ENCODE data around the gene OR4D1.

Gene OR4D1

DNA sequence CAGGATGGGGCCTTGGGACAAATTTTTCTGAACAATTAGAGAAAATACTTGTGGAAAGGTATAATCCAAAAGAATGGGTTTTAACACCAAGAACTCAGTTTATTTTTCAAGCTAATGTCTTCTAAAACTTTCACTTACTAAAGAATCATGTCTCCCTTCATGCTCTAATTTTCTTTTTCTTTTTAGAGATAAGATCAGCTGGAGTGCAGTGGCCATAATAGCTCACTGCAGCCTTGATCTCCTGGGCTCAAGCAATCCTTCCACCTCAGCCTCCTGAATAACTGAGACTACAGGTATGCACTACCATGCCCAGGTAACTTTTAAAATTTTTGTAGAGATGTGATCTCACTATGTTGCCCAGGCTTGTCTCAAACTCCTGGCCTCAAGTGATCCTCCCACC is 5.5 kb downstream of the OR4D1 start:
- no peak for DNase-seq (ENCODE audit: low read depth)

DNA sequence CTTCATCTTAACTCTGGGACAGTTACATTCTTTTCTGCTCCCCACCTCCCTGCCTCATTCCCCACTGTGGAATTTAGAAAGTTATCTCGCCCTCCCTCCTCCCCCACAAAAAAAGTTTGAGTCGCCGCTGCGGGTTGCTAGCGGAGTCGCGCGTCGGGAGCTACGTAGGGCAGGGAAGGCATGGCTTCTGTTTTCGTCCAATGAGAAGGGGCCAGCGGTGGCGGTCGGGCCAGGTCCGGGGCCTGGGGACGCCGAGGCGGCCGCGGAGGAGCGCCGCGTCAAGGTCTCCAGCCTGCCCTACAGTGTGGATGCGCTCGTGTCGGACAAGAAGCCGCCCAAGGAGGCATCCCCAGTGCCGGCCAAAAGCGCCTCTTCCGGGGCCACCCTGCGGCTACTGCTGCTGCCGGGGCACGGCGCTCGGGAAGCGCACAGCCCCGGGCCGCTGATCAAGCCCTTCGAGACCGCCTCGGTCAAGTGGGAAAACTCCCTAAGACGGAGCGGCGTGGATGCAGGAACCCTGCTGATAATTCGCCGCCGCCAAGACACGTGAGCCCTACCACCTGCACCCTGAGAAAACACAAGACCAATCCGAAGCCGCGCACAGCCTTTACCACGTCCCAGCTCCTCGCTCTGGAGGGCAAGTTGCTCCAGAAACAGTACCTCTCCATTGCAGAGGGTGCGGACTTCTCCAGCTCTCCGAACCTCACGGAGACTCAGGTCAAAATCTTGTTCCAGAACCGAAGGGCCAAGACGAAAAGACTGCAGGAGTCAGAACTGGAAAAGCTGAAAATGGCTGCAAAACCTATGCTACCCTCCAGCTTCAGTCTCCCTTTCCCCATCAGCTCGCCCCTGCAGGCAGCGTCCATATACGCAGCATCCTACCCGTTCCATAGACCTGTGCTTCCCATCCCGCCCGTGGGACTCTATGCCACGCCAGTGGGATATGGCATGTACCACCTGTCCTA is 8.9 kb downstream of the OR4D1 start:
- DNase-seq (ENCODE audit: low read depth), result peak; percentile 38

DNA sequence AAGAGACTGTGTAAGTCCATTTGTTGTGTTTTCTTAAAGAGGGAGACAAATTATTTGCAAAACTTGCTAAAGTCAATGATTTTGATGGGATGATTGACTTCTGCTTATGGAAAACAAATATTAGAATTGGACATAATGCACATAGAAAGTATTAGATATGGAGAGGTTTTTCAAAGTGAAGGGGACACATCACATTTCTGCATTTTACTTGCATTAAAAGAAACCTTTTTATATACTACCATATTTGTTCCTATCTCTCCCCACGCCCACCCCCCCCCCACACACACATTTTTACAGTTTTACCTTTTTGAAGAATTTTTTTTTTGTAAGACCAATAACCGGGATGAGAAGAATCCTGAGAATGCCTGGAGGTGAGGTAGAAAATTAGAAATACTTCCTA is 10.0 kb downstream of the OR4D1 start:
- DNase-seq (ENCODE audit: low read depth), result no peak

DNA sequence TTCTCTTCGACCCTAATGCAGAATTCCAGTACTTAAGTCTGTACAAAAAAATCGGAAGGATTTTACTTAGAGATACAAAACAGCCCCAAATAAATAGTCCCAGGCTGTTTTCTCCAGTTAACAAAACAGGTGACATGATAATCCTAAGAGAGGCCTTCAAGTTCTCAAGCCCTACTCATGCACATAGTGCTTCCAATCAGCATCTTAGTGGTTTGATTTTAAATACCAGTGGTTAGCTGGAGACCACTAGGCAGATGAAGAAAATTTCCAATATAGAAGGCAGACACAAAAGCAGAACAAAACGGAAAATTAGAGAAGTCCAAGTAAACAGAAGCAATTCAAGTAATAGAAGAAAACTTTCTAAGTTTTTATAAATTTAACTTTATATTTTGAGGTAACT is 13.4 kb downstream of the OR4D1 start:
- DNase-seq (ENCODE audit: low read depth), result no peak

DNA sequence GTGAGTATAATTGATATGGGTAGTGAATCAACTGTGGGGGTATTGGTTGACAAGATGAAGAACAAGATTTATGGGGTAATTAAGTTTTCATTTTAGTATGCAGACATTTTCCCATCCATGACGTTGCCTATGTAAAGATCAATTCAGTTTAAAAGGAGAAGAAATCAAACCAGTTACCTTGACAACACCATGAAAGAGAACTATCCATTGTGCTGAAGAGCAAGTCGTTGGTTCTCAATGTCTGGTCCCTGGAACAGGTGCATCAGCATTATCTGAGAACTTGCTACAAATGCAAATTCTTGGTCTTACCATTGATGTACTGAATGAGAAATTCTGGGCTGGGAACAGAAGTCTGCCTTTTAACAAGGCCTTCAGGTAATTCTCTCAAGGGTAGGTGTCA is 17.8 kb downstream of the OR4D1 start:
- DNase-seq (ENCODE audit: low read depth), result no peak

DNA sequence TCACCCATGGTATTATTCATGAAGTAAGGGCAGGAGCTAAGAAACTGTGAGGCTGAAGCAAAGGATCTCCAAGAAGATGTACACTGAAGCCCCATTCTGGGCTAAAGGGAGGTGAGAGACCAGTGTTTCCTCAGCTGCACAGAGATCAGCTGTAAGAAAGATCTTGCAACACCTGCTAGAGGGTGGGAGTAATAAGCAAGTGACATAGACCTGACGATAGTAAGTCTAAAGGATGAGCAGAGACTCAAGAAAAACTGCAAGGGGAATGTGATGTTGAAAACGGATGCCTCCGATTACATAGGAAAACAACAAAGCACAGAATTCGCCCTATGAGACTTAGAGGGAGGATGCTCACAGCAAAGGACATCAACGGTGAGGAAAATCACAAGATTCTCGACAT is 18.5 kb downstream of the OR4D1 start, which contains the start of gene OR4D2:
TSS of gene OR4D2 (plus strand) at position 301 of the 400 bp plus-strand sequence. CDS start 2,674 bp downstream, outside the sequence.
- DNase-seq (ENCODE audit: low read depth), result no peak

DNA sequence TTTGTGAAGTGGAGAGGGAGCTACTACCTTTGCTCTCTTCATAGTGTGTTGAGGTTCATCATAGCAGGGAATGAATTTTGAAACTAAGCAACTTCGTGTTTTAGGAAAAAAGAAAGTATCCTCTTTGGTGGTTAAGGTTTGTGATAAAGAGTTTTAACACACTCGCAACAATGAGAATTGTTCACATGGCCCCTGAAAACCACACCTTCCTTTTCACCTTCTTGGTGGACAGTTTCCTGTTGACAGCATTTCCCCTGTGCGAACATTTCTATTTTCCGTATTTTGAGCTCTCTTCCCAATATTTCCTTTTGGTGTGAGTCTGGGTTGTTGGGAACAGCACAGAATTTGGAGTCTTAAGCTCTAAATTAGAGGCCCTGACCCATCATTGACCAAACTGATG is 22.4 kb downstream of the OR4D1 start:
- DNase-seq (ENCODE audit: low read depth), result no peak

DNA sequence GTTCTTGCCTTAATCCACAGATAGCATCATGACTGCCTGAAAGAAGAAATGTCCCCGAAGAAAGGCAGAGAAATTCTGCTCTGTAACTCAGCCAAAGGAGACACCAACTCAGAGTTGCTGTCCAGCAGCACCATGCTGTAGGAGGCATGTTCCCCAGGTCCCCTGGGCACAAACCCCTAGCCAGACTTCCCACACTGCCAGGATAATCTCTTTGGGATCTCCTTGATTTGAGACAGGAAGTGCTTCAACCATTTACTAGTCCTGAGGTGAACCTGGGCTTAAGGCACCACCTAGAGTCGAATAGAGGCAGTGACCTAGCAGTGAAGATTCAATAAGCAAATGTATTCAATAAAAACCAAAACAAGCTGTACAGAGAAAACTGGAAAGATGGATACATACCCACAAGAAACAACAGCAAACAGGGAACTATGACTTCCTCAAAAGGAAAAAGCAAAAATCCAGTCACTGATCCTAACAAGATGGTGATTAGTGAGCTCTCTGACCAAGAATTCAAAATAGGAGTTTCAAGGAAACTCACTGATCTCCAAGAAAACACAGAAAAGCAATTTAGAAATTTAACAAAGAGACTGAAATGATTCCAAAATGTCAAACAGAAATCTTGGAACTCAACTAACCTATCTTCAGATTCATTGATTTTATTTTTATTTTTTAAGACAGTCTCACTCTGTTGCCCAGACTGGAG is 24.3 kb downstream of the OR4D1 start:
- DNase-seq (ENCODE audit: low read depth), result no peak

DNA sequence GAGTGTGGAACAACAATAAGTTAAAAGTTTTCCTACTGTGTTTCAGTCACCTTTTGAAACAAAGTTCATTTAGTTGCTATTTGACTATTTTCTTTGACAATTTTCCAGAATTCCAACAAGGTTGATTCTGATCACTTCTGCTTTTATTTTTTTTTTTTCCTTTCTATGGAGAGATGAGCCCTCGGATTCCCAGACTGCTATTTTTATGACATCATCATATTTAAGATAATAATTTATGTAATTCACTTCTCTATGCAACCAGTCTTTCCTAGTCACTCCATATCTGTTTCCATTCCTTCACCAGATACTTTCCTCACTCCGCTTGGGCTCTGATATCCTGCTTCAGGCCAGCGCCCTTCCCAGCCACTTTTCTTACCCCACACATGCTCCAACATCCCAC is 26.7 kb downstream of the OR4D1 start:
- DNase-seq (ENCODE audit: low read depth), result no peak

DNA sequence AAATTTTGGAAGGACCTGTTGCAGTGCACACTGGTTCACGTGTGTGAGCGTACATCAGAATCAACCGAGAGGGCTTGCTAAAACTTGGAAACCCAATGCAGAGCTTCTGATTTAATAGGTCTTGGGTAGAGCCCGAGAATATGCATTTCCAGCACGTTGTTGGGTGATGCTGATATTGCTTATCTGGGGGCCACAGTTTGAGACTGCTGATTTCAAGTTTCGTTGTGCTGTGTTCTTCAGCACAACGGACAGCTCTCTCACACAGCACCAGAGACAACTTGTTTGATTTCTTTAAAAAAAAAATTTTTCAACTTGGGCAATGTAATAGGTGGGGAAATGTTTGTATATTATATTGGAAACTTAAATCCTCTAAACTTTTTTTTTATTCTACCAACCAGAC is 28.0 kb downstream of the OR4D1 start:
- no peak for DNase-seq (ENCODE audit: low read depth)

DNA sequence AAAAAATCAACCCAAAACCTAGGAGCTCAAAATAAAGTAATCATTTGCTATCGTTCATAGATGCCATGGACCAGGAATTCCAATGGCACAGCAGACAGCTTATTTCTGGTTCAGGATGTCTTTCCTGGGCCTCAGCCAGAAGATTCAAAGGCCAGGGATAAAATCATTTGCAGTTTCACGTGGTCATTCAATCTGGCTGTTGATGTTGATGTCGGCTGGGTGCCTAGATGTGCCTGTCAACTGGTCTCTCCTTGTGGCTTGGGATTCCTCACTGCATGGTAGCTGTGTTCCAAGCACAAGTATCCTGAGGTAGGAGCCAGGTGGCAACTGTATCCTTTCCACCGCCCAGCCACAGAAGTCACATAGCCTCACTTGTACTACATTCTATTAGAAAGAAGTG is 33.6 kb downstream of the OR4D1 start:
- no peak for DNase-seq (ENCODE audit: low read depth)

DNA sequence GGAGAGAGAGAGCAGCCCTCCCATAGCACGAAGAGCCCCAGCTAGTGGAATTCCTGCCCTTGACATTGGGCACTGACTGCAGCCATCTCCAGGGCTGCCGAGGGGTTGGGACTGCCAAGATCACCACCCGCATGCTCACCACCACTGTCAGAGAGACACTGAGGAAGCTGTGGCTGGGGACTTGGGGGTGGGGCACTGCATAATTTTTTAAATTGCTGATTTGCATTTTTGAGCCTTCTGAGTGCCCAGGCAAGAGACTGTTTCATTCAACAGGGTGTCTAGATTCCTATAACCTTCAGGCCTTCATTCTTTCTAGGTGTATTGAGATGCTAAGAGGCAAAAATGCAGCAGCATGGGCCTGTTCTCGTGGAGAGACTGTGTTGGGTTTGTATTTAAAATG is 35.3 kb downstream of the OR4D1 start:
- DNase-seq (ENCODE audit: low read depth), result no peak

DNA sequence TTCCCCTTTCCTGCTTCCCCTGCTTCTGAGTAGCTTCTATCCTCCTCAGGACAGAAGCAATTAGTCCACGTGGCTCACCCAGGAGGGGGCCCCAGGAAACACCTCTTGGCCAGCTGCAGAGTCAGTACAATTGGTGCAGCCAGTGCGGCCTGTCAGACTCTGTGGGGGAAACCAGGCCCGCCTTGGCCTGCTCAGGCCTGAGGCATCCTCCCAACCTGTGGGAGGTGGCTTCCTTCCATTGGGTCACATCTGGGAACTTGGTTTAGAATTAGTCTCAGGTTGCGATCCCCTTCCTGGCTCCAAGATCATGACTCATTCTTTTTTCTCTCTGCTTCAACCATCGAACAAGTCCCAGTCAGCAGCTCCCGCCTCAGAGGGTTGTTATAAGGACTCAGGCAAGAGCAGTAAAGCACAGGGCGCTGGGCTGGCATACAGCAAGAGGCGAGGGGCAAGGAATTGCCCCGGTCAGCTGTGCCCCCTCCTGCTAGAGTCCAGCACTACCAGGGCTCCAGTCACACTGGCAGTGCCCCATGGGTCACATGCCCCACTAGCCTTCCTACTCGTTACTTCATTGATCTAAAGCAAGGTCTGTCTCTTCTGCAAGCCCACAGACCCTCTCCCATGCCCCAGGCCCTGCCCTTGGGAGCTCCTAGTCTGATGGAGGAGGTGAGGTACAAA is 36.3 kb downstream of the OR4D1 start:
- no peak for DNase-seq (ENCODE audit: low read depth)

DNA sequence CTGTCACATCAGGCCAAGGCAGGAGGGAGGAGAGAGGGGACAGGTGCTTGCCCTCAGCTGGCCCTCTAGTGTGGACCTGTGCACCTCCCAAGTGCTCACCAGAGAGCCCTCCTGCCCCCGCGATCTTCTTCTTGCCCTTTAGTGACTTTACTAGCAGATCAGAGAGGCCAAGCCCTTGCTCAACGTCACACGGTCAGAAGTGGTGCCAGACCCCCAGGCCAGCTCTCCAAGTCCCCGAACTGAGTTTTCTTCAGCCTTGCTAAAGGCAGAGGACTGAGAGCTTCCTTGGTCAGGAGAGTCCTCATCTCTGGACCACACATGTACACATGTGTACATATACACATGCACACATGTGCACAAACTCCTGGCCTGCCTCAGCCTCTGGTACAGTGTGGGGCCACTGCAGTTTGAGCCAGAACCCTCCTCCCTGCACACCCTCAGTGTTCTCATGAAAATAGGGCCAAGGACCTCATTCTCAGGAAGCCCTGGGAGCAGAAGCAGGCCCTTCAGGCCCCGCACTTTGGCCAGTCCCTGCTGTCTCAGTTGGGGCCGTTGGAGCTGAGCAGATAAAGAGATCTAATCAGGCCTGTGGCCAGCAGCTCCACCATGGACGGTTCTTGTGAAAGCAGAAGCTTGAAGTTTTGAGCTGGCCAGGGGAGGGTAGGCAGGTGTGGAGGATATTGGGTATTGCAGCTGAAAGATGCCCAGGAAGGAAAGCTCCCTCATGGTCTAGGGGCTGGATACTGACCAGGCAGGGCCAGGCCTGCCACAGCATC is 37.0 kb downstream of the OR4D1 start:
- DNase-seq (ENCODE audit: low read depth), result no peak

DNA sequence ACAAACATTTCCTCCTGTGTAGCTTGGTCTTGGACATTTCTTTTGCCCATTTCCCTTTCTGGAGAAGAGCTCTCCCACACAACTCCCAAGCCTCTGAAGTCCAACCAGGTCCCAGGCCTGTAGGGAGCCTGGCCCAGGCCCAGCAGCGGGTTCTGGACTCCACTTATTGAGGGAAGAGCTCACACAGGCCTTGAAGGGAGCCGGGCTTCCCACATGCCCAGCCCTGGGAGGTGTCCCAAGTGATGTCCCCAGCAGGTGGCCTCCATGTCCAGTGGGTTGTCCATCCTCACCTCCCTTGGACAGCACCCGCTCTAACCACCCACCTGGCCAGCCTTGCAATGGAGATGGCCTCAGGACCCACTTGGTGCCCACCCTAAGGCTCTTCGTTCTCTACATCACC is 38.4 kb downstream of the OR4D1 start:
- no peak for DNase-seq (ENCODE audit: low read depth)

DNA sequence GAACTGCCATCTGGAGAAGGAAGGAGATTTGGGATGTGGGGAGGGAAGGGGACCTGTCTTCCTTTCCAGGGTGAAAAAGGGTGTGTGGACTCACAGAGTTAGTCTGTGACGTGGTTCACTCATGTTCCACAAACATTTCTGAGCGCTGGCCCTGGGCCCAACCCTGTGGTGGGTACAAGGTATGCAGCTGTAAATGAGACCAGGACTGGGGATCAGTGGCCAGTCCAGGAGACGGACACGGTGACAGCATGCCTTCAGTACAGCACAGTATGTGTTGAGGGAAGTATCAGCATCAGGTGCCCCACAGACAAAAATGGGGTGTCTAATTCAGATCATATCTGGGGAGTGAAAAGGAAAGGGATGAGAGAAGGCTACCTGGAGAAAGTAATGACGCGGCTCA is 38.9 kb downstream of the OR4D1 start:
- no peak for DNase-seq (ENCODE audit: low read depth)

DNA sequence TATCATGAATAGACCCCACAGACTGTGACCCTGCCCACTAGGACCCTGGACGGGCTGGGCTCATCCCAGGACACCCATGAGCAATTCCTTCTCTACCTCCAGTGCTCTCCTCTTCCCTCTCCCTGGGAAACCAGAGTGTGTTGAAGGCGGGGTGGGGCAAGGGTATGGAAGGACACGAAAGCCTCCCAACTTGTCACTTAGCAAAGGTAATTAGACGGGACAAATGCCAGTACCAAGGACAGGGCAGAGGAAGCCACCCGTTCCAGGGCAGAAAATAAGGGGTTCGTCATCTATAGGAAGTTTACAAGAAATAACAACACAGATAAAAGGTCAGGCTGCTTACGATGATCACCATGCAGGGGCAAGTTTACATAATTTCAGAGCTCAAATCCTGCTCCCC is 39.5 kb downstream of the OR4D1 start:
- DNase-seq (ENCODE audit: low read depth), result no peak

DNA sequence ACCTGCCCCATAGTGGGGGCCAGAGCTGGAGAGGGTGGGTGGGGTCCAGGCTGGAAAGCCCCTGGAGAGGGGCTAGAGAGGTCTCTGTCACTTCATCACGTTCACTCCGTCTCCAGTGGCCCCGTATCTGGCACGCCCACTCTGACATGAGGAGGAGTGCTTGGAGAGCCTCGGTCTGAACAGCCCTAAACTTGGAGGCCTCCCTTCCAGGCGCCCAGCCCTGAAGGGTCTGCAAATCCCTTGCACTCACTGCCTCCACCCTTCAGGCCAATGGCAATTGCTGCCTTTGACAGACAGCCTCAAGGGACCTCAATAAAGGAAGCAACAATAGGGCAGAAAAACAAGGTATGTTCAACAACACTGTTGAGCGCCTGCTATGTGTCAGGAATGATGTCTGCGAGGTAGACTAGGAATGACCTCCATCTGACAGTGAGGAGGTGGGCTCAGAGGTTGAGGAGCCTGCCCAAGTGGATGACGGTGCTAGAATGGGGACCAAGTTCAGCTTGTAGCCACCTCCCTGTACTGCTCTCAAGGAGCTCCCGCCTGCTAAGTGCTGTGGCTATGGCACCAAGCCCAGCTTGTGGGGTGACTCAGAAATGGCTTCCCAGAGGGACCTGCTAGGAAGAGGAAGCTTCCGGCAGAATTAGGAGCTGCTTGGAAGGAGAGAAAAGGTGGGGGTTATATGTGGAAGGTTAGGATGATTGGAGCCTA is 41.4 kb downstream of the OR4D1 start:
- DNase-seq (ENCODE audit: low read depth), result no peak

DNA sequence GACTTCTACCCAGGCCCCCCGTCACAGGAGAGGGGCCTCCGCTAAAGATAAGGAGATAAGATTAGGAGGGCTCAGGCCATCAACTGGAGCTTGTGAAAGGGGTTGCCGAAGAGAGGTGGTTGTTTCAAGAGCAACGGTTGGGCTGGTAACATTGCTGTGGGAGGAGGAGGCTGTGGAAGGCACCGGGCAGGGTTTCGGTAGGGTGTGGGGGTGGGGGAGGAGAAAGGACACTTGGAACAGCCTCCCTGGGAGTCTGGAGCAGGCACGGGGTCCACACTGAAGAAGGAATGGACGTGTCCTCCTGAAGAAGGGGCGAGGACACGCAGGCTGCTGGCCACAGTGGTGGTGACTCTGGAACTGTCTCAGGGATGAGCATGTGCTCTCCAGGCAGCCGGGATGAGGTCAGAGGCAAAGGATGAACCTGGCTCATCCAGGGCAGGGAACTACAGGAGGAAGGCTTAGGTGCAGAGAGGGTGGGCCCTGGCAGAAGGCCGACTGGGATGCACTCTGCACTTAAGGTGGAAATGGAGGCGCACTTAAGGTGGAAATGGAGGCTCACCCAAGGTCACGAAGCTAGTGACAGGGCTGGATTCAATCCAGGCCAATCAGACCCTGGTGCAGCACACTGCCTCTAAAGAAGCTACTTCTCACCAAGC is 43.2 kb downstream of the OR4D1 start:
- DNase-seq (ENCODE audit: low read depth), result no peak

DNA sequence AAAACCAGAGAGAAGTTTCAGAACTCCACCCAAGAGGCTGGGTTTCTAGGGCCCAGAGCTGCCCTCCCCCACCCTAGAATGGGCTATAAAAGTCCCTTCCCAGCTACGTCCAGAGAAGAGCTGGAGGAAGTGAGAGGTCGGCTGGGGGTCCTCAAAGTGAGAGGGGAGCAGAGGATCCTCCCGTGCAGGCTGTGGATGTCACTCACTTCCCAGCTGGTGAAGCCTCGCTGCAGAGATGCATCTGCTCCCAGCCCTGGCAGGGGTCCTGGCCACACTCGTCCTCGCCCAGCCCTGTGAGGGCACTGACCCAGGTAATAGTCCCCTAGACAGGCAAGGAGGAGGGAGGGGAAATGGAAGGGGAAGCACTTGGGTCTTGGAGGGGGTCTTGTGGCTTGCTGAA is 44.4 kb downstream of the OR4D1 start, which contains the start of gene EPX:
TSS of gene EPX (plus strand) at position 115 of the 400 bp plus-strand sequence. CDS start at position 236, 121 bp downstream.
- no peak for DNase-seq (ENCODE audit: low read depth)

Measured in T-helper 22 cell (primary cell).